ENCODE measurements around the gene SHISA6.

DNA sequence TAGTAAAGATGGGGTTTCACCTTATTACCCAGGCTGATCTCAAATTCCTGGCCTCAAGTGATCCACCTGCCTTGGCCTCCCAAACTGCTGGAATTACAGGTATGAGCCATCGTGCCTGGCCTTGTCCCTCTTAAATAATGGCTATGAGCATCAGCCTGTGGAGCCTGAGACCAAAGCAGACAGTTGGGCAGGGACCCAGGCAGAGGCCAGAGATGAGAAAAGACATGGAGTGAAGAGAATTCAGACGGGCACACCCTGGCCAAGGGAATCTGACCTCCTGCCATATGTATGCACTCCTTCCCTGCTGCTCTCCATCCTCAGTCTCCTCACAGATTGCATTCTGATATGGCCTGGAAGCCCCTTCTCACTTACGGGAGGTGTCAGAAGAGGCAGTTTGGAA, 258.9 kb downstream of the SHISA6 start:
- TF ChIP-seq, protein P1, sequence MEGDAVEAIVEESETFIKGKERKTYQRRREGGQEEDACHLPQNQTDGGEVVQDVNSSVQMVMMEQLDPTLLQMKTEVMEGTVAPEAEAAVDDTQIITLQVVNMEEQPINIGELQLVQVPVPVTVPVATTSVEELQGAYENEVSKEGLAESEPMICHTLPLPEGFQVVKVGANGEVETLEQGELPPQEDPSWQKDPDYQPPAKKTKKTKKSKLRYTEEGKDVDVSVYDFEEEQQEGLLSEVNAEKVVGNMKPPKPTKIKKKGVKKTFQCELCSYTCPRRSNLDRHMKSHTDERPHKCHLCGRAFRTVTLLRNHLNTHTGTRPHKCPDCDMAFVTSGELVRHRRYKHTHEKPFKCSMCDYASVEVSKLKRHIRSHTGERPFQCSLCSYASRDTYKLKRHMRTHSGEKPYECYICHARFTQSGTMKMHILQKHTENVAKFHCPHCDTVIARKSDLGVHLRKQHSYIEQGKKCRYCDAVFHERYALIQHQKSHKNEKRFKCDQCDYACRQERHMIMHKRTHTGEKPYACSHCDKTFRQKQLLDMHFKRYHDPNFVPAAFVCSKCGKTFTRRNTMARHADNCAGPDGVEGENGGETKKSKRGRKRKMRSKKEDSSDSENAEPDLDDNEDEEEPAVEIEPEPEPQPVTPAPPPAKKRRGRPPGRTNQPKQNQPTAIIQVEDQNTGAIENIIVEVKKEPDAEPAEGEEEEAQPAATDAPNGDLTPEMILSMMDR (IDR thresholded peaks at IDR 0.05; ENCODE audit: insufficient read depth, low read length, poor library complexity, severe bottlenecking): no peak
- TF ChIP-seq EZH2phosphoT487 (conservative IDR thresholded peaks at IDR 0.05; ENCODE audit: low read length): no peak

Data from SU-DHL-6 (cell line).